ENCODE data around the gene NTRK1. TPM values are rescaled to one million over a fixed set of nuclear protein-coding genes. Genes with fewer than 3 reads are reported as not detected.

Gene NTRK1
- total and polyA plus RNA-seq, 8 donors: 0.23 to 1.2 (median 0.92) TPM; not detected in 3

DNA sequence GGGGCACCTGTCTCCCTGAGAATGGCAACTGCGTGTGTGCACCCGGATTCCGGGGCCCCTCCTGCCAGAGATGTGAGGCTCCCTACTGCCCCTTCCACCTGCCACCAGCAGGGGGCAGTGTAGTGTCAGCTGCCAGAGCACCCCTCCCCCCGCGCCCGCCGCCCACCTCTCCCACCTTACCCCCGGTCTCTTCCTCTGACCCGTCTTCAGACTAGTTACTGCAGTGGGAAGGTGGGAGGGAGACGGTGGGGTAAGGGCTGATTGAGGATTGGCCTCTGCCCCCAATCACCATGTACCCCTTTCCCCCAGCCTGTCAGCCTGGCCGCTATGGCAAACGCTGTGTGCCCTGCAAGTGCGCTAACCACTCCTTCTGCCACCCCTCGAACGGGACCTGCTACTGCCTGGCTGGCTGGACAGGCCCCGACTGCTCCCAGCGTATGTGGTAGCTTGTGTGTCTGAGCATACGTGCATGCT, 49.7 kb downstream of the NTRK1 start:
- Histone ChIP-seq H3K36me3 (peaks cover 3 to 47% (median 29%) of the 10 kb centered on the region in 4 donors), H3K9me3 (no peaks in the 10 kb centered on the region), H3K4me1 (peaks cover 0 to 32% (median 23%) of the 10 kb centered on the region in 4 donors), H3K27ac (no peak overlapping the region), H3K27me3 (peaks cover 0 to 72% (median 7%) of the 10 kb centered on the region in 3 donors), H3K4me3 (no peak overlapping the region)
- 20 to 47% (median 36%) methylated on average over 17 to 18 of the region's 18 CpGs for WGBS, 5 donors
- intact Hi-C loops (cut with DNase I; ENCODE audit: low total_unique reads): no loop called here
- TF ChIP-seq CTCF (IDR thresholded peaks at IDR 0.05) (peak in 5 of 7 experiments; percentile 24 to 83 (median 81)), EP300 (IDR thresholded peaks at IDR 0.05) (no peak)
- peak; percentile 54 to 76 for DNase-seq

- Histone ChIP-seq H3K4me1 (peaks cover 0 to 32% (median 23%) of the 10 kb centered on the region in 4 donors), H3K36me3 (peaks cover 3 to 50% (median 30%) of the 10 kb centered on the region in 4 donors), H3K27me3 (peaks cover 0 to 66% (median 7%) of the 10 kb centered on the region in 3 donors), H3K4me3 (no peak overlapping the region), H3K9me3 (no peaks in the 10 kb centered on the region), H3K27ac (no peak overlapping the region)
- intact Hi-C loops (cut with DNase I; ENCODE audit: low total_unique reads): no loop called here
- no peak for TF ChIP-seq CTCF (IDR thresholded peaks at IDR 0.05)
- TF ChIP-seq POLR2AphosphoS5 (IDR thresholded peaks at IDR 0.05): no peak
- TF ChIP-seq EP300 (IDR thresholded peaks at IDR 0.05): no peak
- TF ChIP-seq POLR2A (IDR thresholded peaks at IDR 0.05): no peak
- no peak for DNase-seq
- 69 to 78% (median 72%) methylated on average over 6 of the region's 6 CpGs for WGBS, 5 donors
Observed at GRCh38 chr1:156911577-156912298, 51.1 kb downstream of the NTRK1 start.

DNA sequence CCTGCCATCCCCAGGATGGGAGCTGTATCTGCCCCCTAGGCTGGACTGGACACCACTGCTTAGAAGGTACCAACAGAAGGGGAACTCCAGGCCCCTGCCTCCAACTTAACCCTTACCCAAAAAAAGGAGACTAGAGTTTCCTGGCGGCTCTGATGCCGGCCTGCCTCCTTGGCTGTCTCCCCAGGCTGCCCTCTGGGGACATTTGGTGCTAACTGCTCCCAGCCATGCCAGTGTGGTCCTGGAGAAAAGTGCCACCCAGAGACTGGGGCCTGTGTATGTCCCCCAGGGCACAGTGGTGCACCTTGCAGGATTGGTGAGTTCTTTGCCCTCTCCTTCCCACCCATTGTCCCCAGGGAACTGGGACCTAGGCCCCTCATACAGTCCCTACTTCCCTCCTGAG, 51.6 kb downstream of the NTRK1 start:
- H3K27me3 ChIP-seq: peaks cover 0 to 66% (median 7%) of the 10 kb centered on the region in 3 donors
- no peak overlapping the region for H3K27ac ChIP-seq
- peaks cover 0 to 26% (median 19%) of the 10 kb centered on the region in 4 donors for H3K4me1 ChIP-seq
- peaks cover 3 to 46% (median 27%) of the 10 kb centered on the region in 4 donors for H3K36me3 ChIP-seq
- intact Hi-C loops (cut with DNase I; ENCODE audit: low total_unique reads): no loop called here
- no peaks in the 10 kb centered on the region for H3K9me3 ChIP-seq
- DNase-seq: no peak
- no peak overlapping the region for H3K4me3 ChIP-seq
- 73 to 84% (median 76%) methylated on average over 2 of the region's 2 CpGs; no CpG with 5 or more reads in 1 of the 5 donors for WGBS, 5 donors
- no peak for TF ChIP-seq POLR2A (IDR thresholded peaks at IDR 0.05)
- no peak for TF ChIP-seq POLR2AphosphoS5 (IDR thresholded peaks at IDR 0.05)
- TF ChIP-seq CTCF (IDR thresholded peaks at IDR 0.05): no peak
- TF ChIP-seq EP300 (IDR thresholded peaks at IDR 0.05): no peak

- WGBS, 5 donors: 50 to 74% (median 69%) methylated on average over 21 to 24 of the region's 24 CpGs
- peak in 1 of 2 donors; percentile 61 for DNase-seq
- intact Hi-C loops (cut with DNase I; ENCODE audit: low total_unique reads): no loop called here
- no peak overlapping the region for H3K4me3 ChIP-seq
- TF ChIP-seq CTCF (IDR thresholded peaks at IDR 0.05) (no peak), POLR2AphosphoS5 (IDR thresholded peaks at IDR 0.05) (no peak), POLR2A (IDR thresholded peaks at IDR 0.05) (no peak), EP300 (IDR thresholded peaks at IDR 0.05) (no peak)
- peaks cover 0 to 66% (median 7%) of the 10 kb centered on the region in 3 donors for H3K27me3 ChIP-seq
- H3K9me3 ChIP-seq: peaks cover 0 to 3% (median 0%) of the 10 kb centered on the region in 4 donors
- peaks cover 3 to 39% (median 27%) of the 10 kb centered on the region in 4 donors for H3K36me3 ChIP-seq
- H3K4me1 ChIP-seq: peaks cover 0 to 18% (median 13%) of the 10 kb centered on the region in 4 donors
- no peak overlapping the region for H3K27ac ChIP-seq
Observed at GRCh38 chr1:156912861-156913808, 52.5 kb downstream of the NTRK1 start.

Measured in stomach (tissue), 9 donors.